SK-MEL-5 (cell line): ENCODE results near the gene PRPF19. TPM values are rescaled to one million over a fixed set of nuclear protein-coding genes. Genes with fewer than 3 reads are reported as not detected.
"Not testable (repeated sequence)": the region's sequence is repeated elsewhere in the genome, so short reads cannot be mapped to it uniquely, and the experiment has no call there.

ENCODE experiments used
- DNase-seq: peaks from one replicate; pipeline ENCODE4 v3.0.0-alpha.2; 2016; ENCODE audit warnings: low read depth, low spot score
- in situ Hi-C: cut with HindIII; loops from 2 replicates; pipeline ENCODE4 v1.10.0; 2016; ENCODE audit warnings: low sequenced_read_pairs, high pct_unique_total_duplicates, low pct_unique_long_range_greater_than_20kb
- total RNA-seq: library from RNA; depleted of rRNA; stranded (reverse); fragments of >200 nt; shearing (Covaris generic); gene quantifications from 2 replicates; pipeline ENCODE4 v1.2.3, GENCODE V29; 2014

PRPF19 gene
- total RNA-seq, 1 experiment from 2014 or later = 42.3 TPM

- DNase-seq = peak; percentile 30
- in situ Hi-C loops = no loop called here
Measured at GRCh38 chr11:60915248-60915914, 9.0 kb upstream of the PRPF19 start.

GRCh38 chr11:60914633-60915247 is 8.4 kb upstream of the PRPF19 start:
- DNase-seq = no peak
- in situ Hi-C loops = no loop called here

GRCh38 chr11:60913793-60914632 is 7.6 kb upstream of the PRPF19 start, which contains the start of gene TMEM109:
Gene TMEM109 (plus strand): TSS chr11:60914158. CDS start chr11:60919694, 5,536 bp downstream.
- DNase-seq = peak; percentile 82
- in situ Hi-C loops = no loop called here

GRCh38 chr11:60912851-60913528 is 6.6 kb upstream of the PRPF19 start:
- no peak for DNase-seq
- in situ Hi-C loops = no loop called here

GRCh38 chr11:60912223-60912850 is 6.0 kb upstream of the PRPF19 start:
- in situ Hi-C loops = no loop called here
- DNase-seq = no peak

GRCh38 chr11:60910711-60911380 is 4.5 kb upstream of the PRPF19 start:
- DNase-seq = no peak
- in situ Hi-C loops = no loop called here

- in situ Hi-C loops = no loop called here
- DNase-seq = no peak
Measured at GRCh38 chr11:60910281-60910687, 3.9 kb upstream of the PRPF19 start.

- in situ Hi-C loops, DNase-seq: not testable (repeated sequence)
Measured at GRCh38 chr11:60909680-60910280, 3.4 kb upstream of the PRPF19 start.

GRCh38 chr11:60908803-60909202 is 2.4 kb upstream of the PRPF19 start:
- in situ Hi-C loops = no loop called here
- DNase-seq = no peak

- in situ Hi-C loops = no loop called here
- DNase-seq = no peak
Measured at GRCh38 chr11:60905551-60906113, 753 bp downstream of the PRPF19 start.

GRCh38 chr11:60905047-60905446 is 1.3 kb downstream of the PRPF19 start:
- in situ Hi-C loops = no loop called here
- no peak for DNase-seq

- in situ Hi-C loops = no loop called here
- no peak for DNase-seq
Measured at GRCh38 chr11:60902625-60903024, 3.8 kb downstream of the PRPF19 start.

GRCh38 chr11:60900673-60901404 is 5.5 kb downstream of the PRPF19 start:
- in situ Hi-C loops = no loop called here
- DNase-seq = no peak

GRCh38 chr11:60899977-60900376 is 6.4 kb downstream of the PRPF19 start:
- in situ Hi-C loops = no loop called here
- DNase-seq = no peak

- in situ Hi-C loops = no loop called here
- peak; percentile 80 for DNase-seq
Measured at GRCh38 chr11:60899046-60899936, 7.1 kb downstream of the PRPF19 start.
